ENCODE results near the gene RNF166. TPM values are rescaled to one million over a fixed set of nuclear protein-coding genes. Genes with fewer than 3 reads are reported as not detected.

RNF166 gene
- total RNA-seq, 2 experiments from 2014 or later: 334 to 355 TPM

DNA sequence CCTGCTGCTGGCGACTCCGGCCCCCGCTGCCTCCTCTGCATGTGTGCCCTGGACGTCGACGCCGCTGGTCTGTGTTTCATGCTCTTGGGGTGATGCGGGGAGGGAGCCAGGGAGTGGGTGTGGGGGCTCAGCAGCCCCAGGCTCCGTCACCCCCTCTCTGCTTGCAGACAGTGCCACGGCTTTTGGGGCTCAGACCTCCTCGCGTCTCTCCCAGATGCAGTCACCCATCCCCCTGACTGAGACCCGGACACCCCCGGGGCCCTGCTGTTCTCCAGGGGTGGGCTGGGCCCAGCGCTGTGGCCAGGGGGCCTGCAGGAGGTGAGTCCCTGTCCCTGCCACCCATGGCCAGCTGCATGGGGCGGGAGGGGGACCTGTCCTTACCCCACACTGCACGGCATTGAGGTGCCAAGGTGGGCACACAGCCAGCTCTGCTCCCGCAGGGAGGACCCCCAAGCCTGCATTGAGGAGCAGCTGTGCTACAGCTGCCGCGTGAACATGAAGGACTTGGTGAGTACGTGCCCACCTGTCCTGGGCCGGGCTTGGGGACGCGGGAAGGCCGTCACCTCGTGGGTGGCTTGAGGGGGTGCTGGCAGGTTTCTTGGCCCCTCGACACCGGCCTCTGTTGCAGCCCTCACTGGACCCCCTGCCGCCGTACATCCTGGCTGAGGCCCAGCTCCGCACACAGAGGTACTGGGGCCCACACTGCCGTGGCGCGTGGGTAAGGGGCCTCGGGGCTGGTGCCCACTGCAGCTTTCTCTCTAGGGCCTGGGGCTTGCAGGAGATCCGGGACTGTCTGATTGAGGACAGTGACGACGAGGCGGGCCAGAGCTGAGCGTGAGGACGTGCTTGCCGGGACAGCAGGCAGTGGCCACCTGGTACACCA, 8.5 kb upstream of the RNF166 start:
- no peaks in the 10 kb centered on the region for H3K4me1 Mint-ChIP-seq (ENCODE audit: low read depth)
- TF ChIP-seq, protein P1, sequence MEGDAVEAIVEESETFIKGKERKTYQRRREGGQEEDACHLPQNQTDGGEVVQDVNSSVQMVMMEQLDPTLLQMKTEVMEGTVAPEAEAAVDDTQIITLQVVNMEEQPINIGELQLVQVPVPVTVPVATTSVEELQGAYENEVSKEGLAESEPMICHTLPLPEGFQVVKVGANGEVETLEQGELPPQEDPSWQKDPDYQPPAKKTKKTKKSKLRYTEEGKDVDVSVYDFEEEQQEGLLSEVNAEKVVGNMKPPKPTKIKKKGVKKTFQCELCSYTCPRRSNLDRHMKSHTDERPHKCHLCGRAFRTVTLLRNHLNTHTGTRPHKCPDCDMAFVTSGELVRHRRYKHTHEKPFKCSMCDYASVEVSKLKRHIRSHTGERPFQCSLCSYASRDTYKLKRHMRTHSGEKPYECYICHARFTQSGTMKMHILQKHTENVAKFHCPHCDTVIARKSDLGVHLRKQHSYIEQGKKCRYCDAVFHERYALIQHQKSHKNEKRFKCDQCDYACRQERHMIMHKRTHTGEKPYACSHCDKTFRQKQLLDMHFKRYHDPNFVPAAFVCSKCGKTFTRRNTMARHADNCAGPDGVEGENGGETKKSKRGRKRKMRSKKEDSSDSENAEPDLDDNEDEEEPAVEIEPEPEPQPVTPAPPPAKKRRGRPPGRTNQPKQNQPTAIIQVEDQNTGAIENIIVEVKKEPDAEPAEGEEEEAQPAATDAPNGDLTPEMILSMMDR (IDR thresholded peaks at IDR 0.05): no peak
- Histone ChIP-seq H3K4me1 (ENCODE audit: insufficient read depth, low read length) (peaks cover 9% of the 10 kb centered on the region), H3K4me3 (ENCODE audit: low read length) (no peak overlapping the region), H3K27ac (ENCODE audit: low read depth in 1 of 2, low read length in 2 of 2) (no peak overlapping the region), H3K36me3 (ENCODE audit: insufficient read depth, low read length) (peaks cover 65% of the 10 kb centered on the region), H3K9me3 (ENCODE audit: control insufficient read depth in 1 of 2, insufficient read depth in 1 of 2, low read length in 2 of 2) (no peaks in the 10 kb centered on the region), H3K27me3 (ENCODE audit: control insufficient read depth in 1 of 2, insufficient read depth in 2 of 2, low read length in 2 of 2) (no peaks in the 10 kb centered on the region)
- CTCF ChIA-PET: interaction anchor here (1.9 kb wide), 1 partner anchor 23 kb away, joined by 6 read pairs; no protein-coding TSS in a partner anchor
- H3K4me3 Mint-ChIP-seq: no peak overlapping the region
- no peak for DNase-seq
- H3K9me3 Mint-ChIP-seq: no peaks in the 10 kb centered on the region
- no peaks in the 10 kb centered on the region for H3K27me3 Mint-ChIP-seq
- no peak for ATAC-seq (ENCODE audit: poor library complexity)
- no peak overlapping the region for H3K27ac Mint-ChIP-seq
- POLR2A ChIA-PET: interaction anchor here (1.5 kb wide), 1 partner anchor 13 kb away, joined by 5 read pairs; no protein-coding TSS in a partner anchor
- peaks cover 29% of the 10 kb centered on the region for H3K36me3 Mint-ChIP-seq (ENCODE audit: low read depth)
- intact Hi-C loops (cut with DNase I, micrococcal nuclease): no loop called here

DNA sequence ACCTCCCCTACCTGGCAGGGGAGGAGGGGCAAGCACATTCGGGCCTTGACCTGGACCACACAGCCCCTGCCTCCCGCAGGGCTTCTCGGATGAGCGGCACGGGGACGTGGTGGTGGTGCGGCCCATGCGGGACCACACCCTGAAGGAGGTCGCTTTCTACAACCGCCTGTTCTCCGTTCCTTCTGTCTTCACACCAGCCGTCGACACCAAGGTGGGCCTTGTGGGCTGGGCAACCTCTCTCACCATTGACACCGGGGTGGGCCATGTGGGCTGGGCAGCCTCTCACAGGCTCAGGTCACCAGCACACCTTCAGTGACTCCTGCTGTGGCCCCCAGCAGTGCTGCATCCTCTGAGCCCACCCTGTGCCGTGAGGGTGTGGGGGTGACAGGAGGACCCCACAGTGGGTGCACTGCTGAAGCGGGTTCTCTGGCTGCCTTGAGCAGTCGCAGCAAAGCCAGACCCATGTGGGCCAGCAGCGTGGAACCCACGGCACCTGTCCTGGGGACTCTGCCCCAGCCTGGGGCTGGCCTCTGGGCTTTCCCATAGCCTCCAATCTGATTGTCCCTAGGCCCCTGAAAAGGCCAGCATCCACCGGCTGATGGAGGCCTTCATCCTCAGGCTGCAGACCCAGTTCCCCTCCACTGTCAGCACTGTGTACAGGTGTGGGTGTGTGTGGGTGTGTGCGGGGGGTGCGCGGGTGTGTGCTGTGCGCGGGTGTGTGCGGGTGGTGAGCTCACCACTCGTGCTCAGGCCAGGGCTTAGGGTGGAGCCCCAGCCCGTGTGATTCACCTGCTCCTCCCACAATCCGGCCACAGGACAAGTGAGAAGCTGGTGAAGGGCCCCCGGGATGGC, 7.6 kb upstream of the RNF166 start:
- Mint-ChIP-seq H3K36me3 (ENCODE audit: low read depth) (peaks cover 20% of the 10 kb centered on the region), H3K27ac (no peak overlapping the region), H3K27me3 (no peaks in the 10 kb centered on the region), H3K4me1 (ENCODE audit: low read depth) (no peaks in the 10 kb centered on the region), H3K4me3 (no peak overlapping the region), H3K9me3 (no peaks in the 10 kb centered on the region)
- Histone ChIP-seq H3K27me3 (ENCODE audit: control insufficient read depth in 1 of 2, insufficient read depth in 2 of 2, low read length in 2 of 2) (no peaks in the 10 kb centered on the region), H3K27ac (ENCODE audit: low read depth in 1 of 2, low read length in 2 of 2) (no peak overlapping the region), H3K4me1 (ENCODE audit: insufficient read depth, low read length) (peaks cover 5% of the 10 kb centered on the region), H3K9me3 (ENCODE audit: control insufficient read depth in 1 of 2, insufficient read depth in 1 of 2, low read length in 2 of 2) (no peaks in the 10 kb centered on the region), H3K36me3 (ENCODE audit: insufficient read depth, low read length) (peaks cover 56% of the 10 kb centered on the region), H3K4me3 (ENCODE audit: low read length) (no peak overlapping the region)
- ATAC-seq (ENCODE audit: poor library complexity): no peak
- CTCF ChIA-PET: no interaction called here
- intact Hi-C loops (cut with DNase I, micrococcal nuclease): no loop called here
- POLR2A ChIA-PET: no interaction called here
- DNase-seq: no peak
- TF ChIP-seq, protein P1 (IDR thresholded peaks at IDR 0.05): no peak

DNA sequence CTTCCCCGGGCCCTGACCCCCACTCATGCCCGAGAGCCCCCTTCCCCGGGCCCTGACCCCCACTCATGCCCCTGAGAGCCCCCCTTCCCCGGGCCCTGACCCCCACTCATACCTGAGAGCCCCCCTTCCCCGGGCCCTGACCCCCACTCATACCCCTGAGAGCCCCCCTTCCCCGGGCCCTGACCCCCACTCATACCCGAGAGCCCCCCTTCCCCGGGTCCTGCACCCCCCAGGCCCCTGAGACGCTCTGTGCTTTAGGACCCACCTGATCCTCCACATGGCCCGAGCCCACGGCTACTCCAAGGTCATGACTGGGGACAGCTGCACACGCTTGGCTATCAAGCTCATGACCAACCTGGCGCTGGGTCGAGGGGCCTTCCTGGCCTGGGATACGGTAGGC, 6.8 kb upstream of the RNF166 start:
- intact Hi-C loops (cut with DNase I, micrococcal nuclease): no loop called here

More for the DNA sequence above, 6.8 kb upstream of the RNF166 start:
- ChIA-PET POLR2A (no interaction called here), CTCF (no interaction called here)
- Mint-ChIP-seq H3K4me1 (ENCODE audit: low read depth) (no peaks in the 10 kb centered on the region), H3K36me3 (ENCODE audit: low read depth) (peaks cover 12% of the 10 kb centered on the region), H3K27ac (no peak overlapping the region), H3K27me3 (no peaks in the 10 kb centered on the region), H3K9me3 (no peaks in the 10 kb centered on the region), H3K4me3 (no peak overlapping the region)
- no peak overlapping the region for H3K4me3 ChIP-seq (ENCODE audit: low read length)
- H3K27me3 ChIP-seq (ENCODE audit: control insufficient read depth in 1 of 2, insufficient read depth in 2 of 2, low read length in 2 of 2): no peaks in the 10 kb centered on the region
- ATAC-seq (ENCODE audit: poor library complexity): no peak
- no peak for DNase-seq
- H3K27ac ChIP-seq (ENCODE audit: low read depth in 1 of 2, low read length in 2 of 2): no peak overlapping the region
- peaks cover 3% of the 10 kb centered on the region for H3K4me1 ChIP-seq (ENCODE audit: insufficient read depth, low read length)
- no peaks in the 10 kb centered on the region for H3K9me3 ChIP-seq (ENCODE audit: control insufficient read depth in 1 of 2, insufficient read depth in 1 of 2, low read length in 2 of 2)
- peaks cover 50% of the 10 kb centered on the region for H3K36me3 ChIP-seq (ENCODE audit: insufficient read depth, low read length)
- TF ChIP-seq, protein P1 (IDR thresholded peaks at IDR 0.05): no peak

Data from CD4-positive, alpha-beta T cell (primary cell).